Measurements from ENCODE around the gene POLR2I. TPM values are rescaled to one million over a fixed set of nuclear protein-coding genes. Genes with fewer than 3 reads are reported as not detected.

Gene POLR2I
- total and polyA plus RNA-seq, 2 donors (not counting 1 experiment from before 2014, with no cell fraction given) = 33.4 to 39.1 TPM

DNA sequence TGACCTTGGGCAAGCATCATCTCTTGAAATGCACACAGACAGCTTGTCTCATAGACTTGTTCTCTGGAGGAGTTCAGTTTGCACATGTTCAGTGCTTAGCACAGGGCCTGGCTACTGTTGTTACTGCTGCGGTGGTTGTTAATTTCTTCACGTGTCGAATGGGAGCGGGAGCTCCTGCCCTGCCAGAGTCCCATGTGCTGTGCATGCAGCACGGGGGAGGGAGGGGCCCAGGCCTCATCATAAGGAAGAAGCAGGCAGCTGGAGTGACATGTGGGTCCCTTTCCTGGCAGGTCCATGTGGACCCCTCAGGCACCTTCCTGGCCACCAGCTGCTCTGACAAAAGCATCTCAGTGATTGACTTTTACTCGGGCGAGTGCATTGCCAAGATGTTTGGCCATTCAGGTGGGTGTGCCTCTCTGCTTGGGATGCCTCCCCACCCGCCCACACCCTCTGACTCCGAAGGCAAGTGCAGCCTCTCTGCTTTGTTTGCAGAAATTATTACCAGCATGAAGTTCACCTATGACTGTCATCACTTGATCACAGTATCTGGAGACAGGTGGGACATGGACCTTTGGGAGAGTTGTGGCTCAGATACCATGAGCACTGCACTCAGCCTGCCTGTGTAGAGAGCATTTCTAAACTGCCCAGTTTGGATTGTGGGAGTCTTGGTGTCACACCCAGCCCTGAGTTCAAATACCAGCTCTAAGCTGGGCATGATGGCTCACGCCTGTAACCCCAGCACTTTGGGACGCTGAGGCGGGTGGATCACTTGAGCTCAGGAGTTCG is 23.6 kb downstream of the POLR2I start:
- no peaks in the 10 kb centered on the region for H3K79me2 ChIP-seq (ENCODE audit: control insufficient read depth, insufficient read depth, low read length)
- POLR2A ChIA-PET = no interaction called here
- CTCF ChIA-PET = interaction anchor here (1.0 kb wide), 1 partner anchor 37 kb away, joined by 4 read pairs; no protein-coding TSS in a partner anchor
- H3K4me3 ChIP-seq (ENCODE audit: control extremely low read depth in 1 of 5, extremely low read depth in 1 of 5, insufficient read depth in 1 of 5, low read depth in 2 of 5, low read length in 4 of 5) = no peak overlapping the region
- WGBS (ENCODE audit: insufficient coverage) = 99% methylated on average over 10 of the region's 13 CpGs
- no peak overlapping the region for H3K27ac ChIP-seq (ENCODE audit: low read length in 2 of 2)
- DNase-seq (no peak), ATAC-seq (ENCODE audit: low read depth) (no peak)
- H3K36me3 ChIP-seq (replicated peaks in 1 of 2; ENCODE audit: control extremely low read depth in 1 of 2, control insufficient read depth in 1 of 2, extremely low read depth in 1 of 2, insufficient read depth in 2 of 2, low read length in 1 of 2) = no peaks in the 10 kb centered on the region
- no peaks in the 10 kb centered on the region for H3K4me1 ChIP-seq (ENCODE audit: control insufficient read depth in 2 of 2, insufficient read depth in 2 of 2, low read length in 2 of 2)
- intact Hi-C loops (cut with micrococcal nuclease) = no loop called here
- H3K27me3 Mint-ChIP-seq = no peaks in the 10 kb centered on the region
- H3K9me3 Mint-ChIP-seq (ENCODE audit: insufficient read depth) = no peaks in the 10 kb centered on the region
- H3K4me2 ChIP-seq (replicated peaks; ENCODE audit: low read depth, low read length, poor library complexity, severe bottlenecking) = no peak overlapping the region
- H4K20me1 ChIP-seq (ENCODE audit: control insufficient read depth, insufficient read depth, low read length, poor library complexity, severe bottlenecking) = no peaks in the 10 kb centered on the region
- no peak overlapping the region for H2AFZ ChIP-seq (ENCODE audit: insufficient read depth, low read depth, low read length, poor library complexity, severe bottlenecking)
- no peaks in the 10 kb centered on the region for H3K9me3 ChIP-seq (ENCODE audit: control extremely low read depth in 1 of 3, control insufficient read depth in 2 of 3, insufficient read depth in 1 of 3, low read length in 2 of 3)
- no peak for TF ChIP-seq EZH2 (IDR thresholded peaks at IDR 0.05; ENCODE audit: borderline replicate concordance, insufficient read depth, low read depth, low read length, poor library complexity, severe bottlenecking)
- TF ChIP-seq CTCF (IDR thresholded peaks at IDR 0.05) = no peak
- H3K4me3 Mint-ChIP-seq = no peak overlapping the region
- no peak overlapping the region for H3K9ac ChIP-seq (ENCODE audit: low read length)
- H3K27ac Mint-ChIP-seq = no peak overlapping the region
- no peaks in the 10 kb centered on the region for H3K4me1 Mint-ChIP-seq
- no peaks in the 10 kb centered on the region for H3K27me3 ChIP-seq (replicated peaks in 1 of 4; ENCODE audit: control extremely low read depth in 1 of 4, control insufficient read depth in 3 of 4, insufficient read depth in 4 of 4, low read length in 3 of 4)

- POLR2A ChIA-PET = no interaction called here
- intact Hi-C loops (cut with micrococcal nuclease) = no loop called here
Measured at GRCh38 chr19:36089847-36090246, 24.8 kb downstream of the POLR2I start.

More at GRCh38 chr19:36089847-36090246, 24.8 kb downstream of the POLR2I start:
- no peak for TF ChIP-seq CTCF (IDR thresholded peaks at IDR 0.05)
- no peak for TF ChIP-seq EZH2 (IDR thresholded peaks at IDR 0.05; ENCODE audit: borderline replicate concordance, insufficient read depth, low read depth, low read length, poor library complexity, severe bottlenecking)
- CTCF ChIA-PET = interaction anchor here (1.0 kb wide), 1 partner anchor 38 kb away, joined by 4 read pairs; no protein-coding TSS in a partner anchor
- Histone ChIP-seq H3K4me1 (ENCODE audit: control insufficient read depth in 2 of 2, insufficient read depth in 2 of 2, low read length in 2 of 2) (no peaks in the 10 kb centered on the region), H3K27me3 (replicated peaks in 1 of 4; ENCODE audit: control extremely low read depth in 1 of 4, control insufficient read depth in 3 of 4, insufficient read depth in 4 of 4, low read length in 3 of 4) (no peaks in the 10 kb centered on the region), H3K9ac (ENCODE audit: low read length) (no peak overlapping the region), H3K9me3 (ENCODE audit: control extremely low read depth in 1 of 3, control insufficient read depth in 2 of 3, insufficient read depth in 1 of 3, low read length in 2 of 3) (no peaks in the 10 kb centered on the region), H4K20me1 (ENCODE audit: control insufficient read depth, insufficient read depth, low read length, poor library complexity, severe bottlenecking) (no peaks in the 10 kb centered on the region), H3K79me2 (ENCODE audit: control insufficient read depth, insufficient read depth, low read length) (no peaks in the 10 kb centered on the region), H3K36me3 (replicated peaks in 1 of 2; ENCODE audit: control extremely low read depth in 1 of 2, control insufficient read depth in 1 of 2, extremely low read depth in 1 of 2, insufficient read depth in 2 of 2, low read length in 1 of 2) (no peaks in the 10 kb centered on the region), H2AFZ (ENCODE audit: insufficient read depth, low read depth, low read length, poor library complexity, severe bottlenecking) (no peak overlapping the region), H3K4me3 (ENCODE audit: control extremely low read depth in 1 of 5, extremely low read depth in 1 of 5, insufficient read depth in 1 of 5, low read depth in 2 of 5, low read length in 4 of 5) (no peak overlapping the region), H3K4me2 (replicated peaks; ENCODE audit: low read depth, low read length, poor library complexity, severe bottlenecking) (no peak overlapping the region), H3K27ac (ENCODE audit: low read length in 2 of 2) (no peak overlapping the region)
- H3K27ac Mint-ChIP-seq = no peak overlapping the region
- H3K4me3 Mint-ChIP-seq = no peak overlapping the region
- no peak for ATAC-seq (ENCODE audit: low read depth)
- no peaks in the 10 kb centered on the region for H3K4me1 Mint-ChIP-seq
- H3K27me3 Mint-ChIP-seq = no peaks in the 10 kb centered on the region
- WGBS (ENCODE audit: insufficient coverage) = 100% methylated on average over 2 of the region's 5 CpGs
- no peaks in the 10 kb centered on the region for H3K9me3 Mint-ChIP-seq (ENCODE audit: insufficient read depth)
- DNase-seq = no peak
